Caco-2 (cell line): ENCODE measurements around the gene RNF114. TPM values are rescaled to one million over a fixed set of nuclear protein-coding genes. Genes with fewer than 3 reads are reported as not detected.
A peak's percentile ranks its signal among the peaks of the same experiment; 100 is the strongest.

Experiments
- BruUV-seq: library from RNA; stranded (reverse); fragments of 400-500 nt; replicated peaks from 2 replicates; lab custom pipeline; 2021; lab: Mats Ljungman, UMichigan
- CTCF ChIA-PET: fragments of 300-600 bp; sonication (Branson Sonifier 250); formaldehyde crosslinking; loops from one replicate; lab custom pipeline; 2022; ENCODE audit warnings: antibody characterized with exemption; lab: Charles Lee
- POLR2A ChIA-PET: fragments of 300-600 bp; sonication (Branson Sonifier 250); formaldehyde crosslinking; loops from one replicate; lab custom pipeline; 2022; ENCODE audit warnings: antibody characterized with exemption; lab: Charles Lee
- DNase-seq, 2 experiments: peaks; one replicate each; pipeline versions ENCODE4 v3.0.0 to v3.0.0-alpha.2; 2020 to 2022
- H3K27me3 ChIP-seq: replicated peaks from 2 replicates; pipeline ENCODE4 v1.6.0; 2011; ENCODE audit warnings: low read length; ENCODE audit not compliant: control insufficient read depth, insufficient read depth
- H3K36me3 ChIP-seq: 2 replicates; pipeline ENCODE4 v1.5.1; 2011; ENCODE audit warnings: low read length; ENCODE audit not compliant: control insufficient read depth, insufficient read depth
- H3K4me1 ChIP-seq: fragments of 250-450 bp; sonication (Bioruptor Pico); 2 replicates; pipeline ENCODE4 v1.5.1; 2020; ENCODE audit warnings: mild to moderate bottlenecking
- H3K4me3 ChIP-seq: 2 replicates; pipeline ENCODE4 v1.5.1; 2011; ENCODE audit warnings: low read depth, mild to moderate bottlenecking, control low read depth, low read length
- H3K9me3 ChIP-seq: fragments of 250-450 bp; sonication (Bioruptor Pico); 2 replicates; pipeline ENCODE4 v1.5.1; 2020; ENCODE audit warnings: mild to moderate bottlenecking, moderate library complexity
- H3K27ac Mint-ChIP-seq: one replicate; pipeline ENCODE4 v1.8.0; 2022; ENCODE audit warnings: mixed read lengths; ENCODE audit not compliant: unreplicated experiment
- H3K27me3 Mint-ChIP-seq: one replicate; pipeline ENCODE4 v1.8.0; 2022; ENCODE audit warnings: mixed read lengths; ENCODE audit not compliant: insufficient read depth, unreplicated experiment
- H3K36me3 Mint-ChIP-seq: one replicate; pipeline ENCODE4 v1.8.0; 2022; ENCODE audit warnings: mild to moderate bottlenecking, mixed read lengths; ENCODE audit not compliant: insufficient read depth, unreplicated experiment
- H3K4me1 Mint-ChIP-seq: one replicate; pipeline ENCODE4 v1.8.0; 2022; ENCODE audit warnings: low read depth, mixed read lengths; ENCODE audit not compliant: unreplicated experiment
- H3K4me3 Mint-ChIP-seq: one replicate; pipeline ENCODE4 v1.8.0; 2022; ENCODE audit warnings: mild to moderate bottlenecking, moderate library complexity, mixed read lengths; ENCODE audit not compliant: unreplicated experiment
- H3K9me3 Mint-ChIP-seq: one replicate; pipeline ENCODE4 v1.8.0; 2022; ENCODE audit warnings: mixed read lengths; ENCODE audit not compliant: unreplicated experiment
- CTCF ChIP-seq, 2 experiments: fragments of 200-600 bp in 1 of 2; IDR thresholded peaks; 1 replicate in 1 of 2; 2 replicates in 1 of 2; pipeline versions ENCODE4 v1.5.1 to v1.8.0; 2011 to 2022; ENCODE audit warnings: antibody characterized with exemption in 1 of 2, control low read depth in 1 of 2, inconsistent platforms in 1 of 2, low read depth in 1 of 2, low read length in 1 of 2, mild to moderate bottlenecking in 1 of 2, moderate library complexity in 1 of 2; ENCODE audit not compliant: insufficient read depth in 1 of 2, severe bottlenecking in 1 of 2, unreplicated experiment in 1 of 2
- intact Hi-C: fragments of 100-400 bp; cut with micrococcal nuclease; formaldehyde crosslinking; loops from one replicate; pipeline ENCODE4 v1.10.0; 2022; ENCODE audit not compliant: unreplicated experiment
- total RNA-seq: library from RNA; stranded (reverse); gene quantifications from 2 replicates; pipeline ENCODE4 v1.2.3, GENCODE V29; 2022

Gene RNF114
- total RNA-seq, 1 experiment from 2014 or later, result 154 TPM

DNA sequence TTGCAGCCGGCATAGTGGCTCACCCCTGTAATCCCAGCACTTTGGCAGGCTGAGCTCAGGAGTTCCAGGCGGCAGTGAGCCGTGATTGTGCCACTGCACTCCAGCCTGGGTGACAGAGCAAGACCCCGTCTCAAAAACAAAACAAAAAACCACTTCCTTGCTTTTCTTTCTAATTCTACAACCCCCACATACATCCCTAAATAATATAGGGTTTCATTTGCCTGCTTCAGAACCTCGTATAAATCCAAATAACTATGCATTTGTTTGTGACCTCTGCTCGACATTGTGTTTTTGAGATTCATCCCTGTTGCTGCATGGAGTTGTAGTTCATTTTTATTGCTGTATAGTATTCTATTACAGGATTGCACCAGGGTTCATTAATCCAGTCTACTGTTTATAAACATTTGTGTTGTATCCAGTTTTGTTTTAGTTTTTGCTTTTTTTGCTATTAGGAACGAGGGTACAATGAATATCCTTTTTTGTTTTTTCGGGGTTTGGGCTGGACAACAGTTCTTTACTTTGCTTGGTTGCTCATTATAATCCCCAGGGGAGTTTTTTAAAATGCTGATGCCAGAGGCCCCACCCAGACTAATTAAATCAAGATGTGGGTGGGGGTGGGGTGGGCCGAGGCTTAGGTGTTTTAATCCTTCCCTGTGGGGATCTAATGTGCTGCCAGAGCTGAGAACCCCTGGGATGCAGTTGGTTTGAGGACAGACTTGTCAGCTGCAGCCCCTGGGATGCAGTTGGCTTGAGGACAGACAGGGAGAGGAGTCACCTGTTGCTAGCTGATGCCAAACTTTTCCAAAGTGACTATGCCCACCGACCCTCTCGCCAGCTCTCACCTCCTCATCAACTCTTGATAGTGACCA, 44.2 kb downstream of the RNF114 start:
- no TSS peak for BruUV-seq
- Histone ChIP-seq H3K27me3 (no peaks in the 10 kb centered on the region), H3K4me1 (peaks cover 53% of the 10 kb centered on the region), H3K36me3 (peaks cover 1% of the 10 kb centered on the region; the same call in 1 of the 2 replicates), H3K4me3 (no peak overlapping the region), H3K9me3 (no peaks in the 10 kb centered on the region)
- no peaks in the 10 kb centered on the region for H3K9me3 Mint-ChIP-seq
- POLR2A ChIA-PET, result interaction anchor here (1.9 kb wide), 2 partner anchors 90 to 91 kb away, joined by 6 to 22 read pairs; no protein-coding TSS in a partner anchor
- H3K27me3 Mint-ChIP-seq, result no peaks in the 10 kb centered on the region
- TF ChIP-seq CTCF (IDR thresholded peaks at IDR 0.05; ENCODE audit: insufficient read depth in 1 of 2, low read depth in 1 of 2, low read length in 1 of 2, severe bottlenecking in 1 of 2, unreplicated experiment in 1 of 2), result no peak
- CTCF ChIA-PET, result interaction anchor here (0.6 to 11.4 kb wide), 12 partner anchors 8 to 292 kb away, joined by 3 to 433 read pairs (median 6); partner anchors contain the start of gene PEDS1
- intact Hi-C loops, result no loop called here
- peaks cover 27% of the 10 kb centered on the region for H3K36me3 Mint-ChIP-seq
- peak overlapping the region; percentile 53 for H3K4me3 Mint-ChIP-seq
- peaks cover 36% of the 10 kb centered on the region for H3K4me1 Mint-ChIP-seq
- H3K27ac Mint-ChIP-seq, result peak overlapping the region; percentile 3
- no peak for DNase-seq

DNA sequence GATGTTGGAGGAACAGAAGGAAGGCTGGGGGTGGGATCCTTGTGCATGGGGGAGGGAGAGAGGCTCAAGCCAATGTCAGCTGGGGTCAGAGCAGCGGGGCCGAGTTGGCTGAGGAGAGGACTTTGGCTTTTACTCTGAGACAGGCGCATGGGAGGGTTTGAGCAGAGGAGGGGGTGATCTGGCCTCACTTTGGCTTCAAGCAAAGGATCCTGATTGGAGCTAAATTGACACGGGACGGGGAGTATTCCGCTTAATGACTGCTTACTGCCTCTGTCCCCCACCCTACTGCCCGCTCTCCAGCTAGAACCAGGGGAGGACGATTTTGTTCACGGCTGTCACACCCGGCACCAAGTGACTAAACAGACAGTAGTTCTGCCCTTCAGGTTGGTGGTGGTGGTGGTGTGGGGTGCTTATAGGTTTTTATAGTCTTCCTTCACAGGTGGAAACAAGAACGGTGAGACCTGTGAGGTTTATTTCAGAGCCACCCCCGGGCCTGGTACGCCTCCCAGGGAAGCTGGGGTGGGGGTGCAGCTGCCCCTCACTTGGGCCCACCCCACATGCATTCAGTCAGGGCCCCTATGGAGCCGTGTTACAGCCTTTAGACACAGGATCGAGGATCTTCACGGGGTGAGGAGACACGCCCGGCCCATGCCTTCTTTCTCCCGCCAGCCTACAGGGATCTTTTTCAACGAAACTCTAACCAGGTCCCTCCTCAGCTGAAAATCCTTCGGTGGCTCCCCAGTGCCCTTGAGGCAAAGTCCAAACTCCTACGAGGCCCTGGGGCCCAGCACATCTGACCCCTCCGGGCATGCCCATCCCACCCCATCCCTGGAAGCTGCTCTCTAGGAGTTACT, 45.2 kb downstream of the RNF114 start:
- H3K4me3 ChIP-seq, result peak overlapping the region; percentile 59
- Mint-ChIP-seq H3K9me3 (no peaks in the 10 kb centered on the region), H3K4me1 (peaks cover 37% of the 10 kb centered on the region), H3K36me3 (peaks cover 27% of the 10 kb centered on the region), H3K27me3 (no peaks in the 10 kb centered on the region), H3K27ac (peak overlapping the region; percentile 73), H3K4me3 (peak overlapping the region; percentile 73)
- intact Hi-C loops, result loop anchor here (2.0 kb wide), 1 partner anchor 57 kb away; no protein-coding TSS in a partner anchor
- no peaks in the 10 kb centered on the region for H3K27me3 ChIP-seq
- peaks cover 48% of the 10 kb centered on the region for H3K4me1 ChIP-seq
- no TSS peak for BruUV-seq
- POLR2A ChIA-PET, result interaction anchor here (2.1 kb wide), 1 partner anchor 90 kb away, joined by 12 read pairs; no protein-coding TSS in a partner anchor
- DNase-seq, result no peak
- CTCF ChIA-PET, result interaction anchor here (0.6 to 11.4 kb wide), 6 partner anchors 31 to 291 kb away, joined by 3 to 433 read pairs (median 4); no protein-coding TSS in a partner anchor
- no peaks in the 10 kb centered on the region for H3K9me3 ChIP-seq
- no peak for TF ChIP-seq CTCF (IDR thresholded peaks at IDR 0.05; ENCODE audit: insufficient read depth in 1 of 2, low read depth in 1 of 2, low read length in 1 of 2, severe bottlenecking in 1 of 2, unreplicated experiment in 1 of 2)
- H3K36me3 ChIP-seq, result peaks cover 1% of the 10 kb centered on the region; the same call in 1 of the 2 replicates

DNA sequence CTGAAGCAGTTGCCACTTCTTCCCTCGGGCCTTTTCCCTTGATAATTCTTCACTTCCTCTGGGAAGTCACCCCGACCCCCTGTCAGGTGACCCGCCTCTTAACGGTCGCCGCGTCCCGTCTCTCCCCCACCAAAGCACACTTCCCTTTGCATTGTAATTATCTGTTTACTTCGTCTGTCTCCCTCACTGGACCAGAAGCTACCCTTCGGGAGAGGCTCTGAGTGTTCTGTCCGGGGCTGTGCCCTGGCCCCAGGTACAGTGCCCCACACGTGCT, 45.8 kb downstream of the RNF114 start:
- Mint-ChIP-seq H3K4me3 (peak overlapping the region; percentile 73), H3K27me3 (no peaks in the 10 kb centered on the region), H3K36me3 (peaks cover 23% of the 10 kb centered on the region), H3K4me1 (peaks cover 36% of the 10 kb centered on the region), H3K27ac (peak overlapping the region; percentile 73), H3K9me3 (no peaks in the 10 kb centered on the region)
- CTCF ChIA-PET, result interaction anchor here (0.8 to 11.4 kb wide), 5 partner anchors 31 to 197 kb away, joined by 3 to 433 read pairs (median 5); no protein-coding TSS in a partner anchor
- peaks cover 42% of the 10 kb centered on the region for H3K4me1 ChIP-seq
- DNase-seq, result no peak
- intact Hi-C loops, result loop anchor here (2.0 kb wide), 1 partner anchor 57 kb away; no protein-coding TSS in a partner anchor
- H3K9me3 ChIP-seq, result no peaks in the 10 kb centered on the region
- no TSS peak for BruUV-seq
- H3K27me3 ChIP-seq, result no peaks in the 10 kb centered on the region
- peaks cover 1% of the 10 kb centered on the region; the same call in 1 of the 2 replicates for H3K36me3 ChIP-seq
- peak overlapping the region; percentile 59 for H3K4me3 ChIP-seq
- POLR2A ChIA-PET, result interaction anchor here (2.1 kb wide), 1 partner anchor 90 kb away, joined by 12 read pairs; no protein-coding TSS in a partner anchor
- TF ChIP-seq CTCF (IDR thresholded peaks at IDR 0.05; ENCODE audit: insufficient read depth in 1 of 2, low read depth in 1 of 2, low read length in 1 of 2, severe bottlenecking in 1 of 2, unreplicated experiment in 1 of 2), result no peak
